SK-N-SH (cell line): Measurements from ENCODE around the gene LIX1L. TPM values are rescaled to one million over a fixed set of nuclear protein-coding genes. Genes with fewer than 3 reads are reported as not detected.

Source experiments
- CTCF ChIA-PET: fragments of 300-600, 350-600 bp; formaldehyde crosslinking; extraction: SDS; loops from one replicate; lab custom pipeline; 2021; lab: Yijun Ruan, JAX
- POLR2A ChIA-PET: fragments of 350-600 bp; sonication (Branson Sonifier 250); formaldehyde crosslinking; extraction: SDS; loops from one replicate; lab custom pipeline; 2020; ENCODE audit warnings: antibody characterized with exemption, inconsistent platforms; lab: Yijun Ruan, JAX
- DNase-seq: peaks from one replicate; pipeline ENCODE4 v3.0.0; 2012
- H2AFZ ChIP-seq: fragments of 200-600 bp; sonication (generic); 2 replicates; pipeline ENCODE4 v1.8.1; 2016; ENCODE audit warnings: antibody characterized with exemption, mild to moderate bottlenecking, low read depth
- H3F3A ChIP-seq: fragments of 200-600 bp; sonication (generic); replicated peaks from 2 replicates; pipeline ENCODE3; 2016; ENCODE audit warnings: antibody characterized with exemption, mild to moderate bottlenecking; ENCODE audit not compliant: insufficient read depth
- H3K27ac ChIP-seq, 2 experiments: fragments of 200-500 bp in 1 of 2; fragments of 200-600 bp in 1 of 2; sonication (Bioruptor generic) in 1 of 2; sonication (generic), shearing (Covaris generic) in 1 of 2; 2 replicates each; pipeline versions ENCODE4 v1.5.1 to v1.6.1; 2014 to 2016; ENCODE audit warnings: low read depth in 2 of 2, inconsistent platforms in 1 of 2, low read length in 1 of 2, mild to moderate bottlenecking in 1 of 2, mixed read lengths in 1 of 2
- H3K27me3 ChIP-seq: fragments of 200-600 bp; sonication (generic), shearing (Covaris generic); 2 replicates; pipeline ENCODE4 v1.6.1; 2016; ENCODE audit warnings: mixed run types; ENCODE audit not compliant: insufficient read depth
- H3K36me3 ChIP-seq, 2 experiments: fragments of 200-500 bp in 1 of 2; fragments of 200-600 bp in 1 of 2; sonication (Bioruptor generic) in 1 of 2; sonication (generic) in 1 of 2; replicated peaks in 1 of 2; 2 replicates each; pipeline versions ENCODE3 to v1.5.1; 2014 to 2016; ENCODE audit warnings: low read length in 1 of 2, mild to moderate bottlenecking in 1 of 2; ENCODE audit not compliant: insufficient read depth in 2 of 2, control insufficient read depth in 1 of 2
- H3K4me1 ChIP-seq, 2 experiments: fragments of 200-500 bp in 1 of 2; fragments of 200-600 bp in 1 of 2; sonication (Bioruptor generic) in 1 of 2; sonication (generic), shearing (Covaris generic) in 1 of 2; 2 replicates each; pipeline versions ENCODE4 v1.5.1 to v1.6.1; 2014 to 2016; ENCODE audit warnings: low read depth in 1 of 2, low read length in 1 of 2, mixed run types in 1 of 2; ENCODE audit not compliant: insufficient read depth in 2 of 2, control insufficient read depth in 1 of 2
- H3K4me2 ChIP-seq: fragments of 200-600 bp; sonication (generic), shearing (Covaris generic); 2 replicates; pipeline ENCODE4 v1.6.1; 2017; ENCODE audit warnings: mixed run types
- H3K4me3 ChIP-seq, 2 experiments: fragments of 200-500 bp in 1 of 2; fragments of 200-600 bp in 1 of 2; sonication (Bioruptor generic) in 1 of 2; sonication (generic), shearing (Covaris generic) in 1 of 2; 2 replicates each; pipeline versions ENCODE4 v1.5.1 to v1.8.1; 2014 to 2016; ENCODE audit warnings: low read depth in 2 of 2, inconsistent platforms in 1 of 2, low read length in 1 of 2, mild to moderate bottlenecking in 1 of 2, mixed read lengths in 1 of 2, moderate library complexity in 1 of 2
- H3K79me2 ChIP-seq: fragments of 200-600 bp; sonication (generic); 2 replicates; pipeline ENCODE4 v1.8.1; 2017; ENCODE audit warnings: mild to moderate bottlenecking; ENCODE audit not compliant: insufficient read depth
- H3K9ac ChIP-seq: fragments of 200-600 bp; sonication (generic); 2 replicates; pipeline ENCODE4 v1.6.1; 2017; ENCODE audit warnings: mixed run types
- H3K9me2 ChIP-seq: fragments of 200-600 bp; sonication (generic); 2 replicates; pipeline ENCODE4 v1.6.1; 2017; ENCODE audit warnings: mixed run types
- H3K9me3 ChIP-seq: fragments of 200-600 bp; sonication (generic); 2 replicates; pipeline ENCODE4 v1.6.1; 2017; ENCODE audit warnings: mixed run types, mild to moderate bottlenecking, moderate library complexity
- H4K20me1 ChIP-seq: fragments of 200-600 bp; sonication (generic); 2 replicates; pipeline ENCODE4 v1.6.1; 2017; ENCODE audit warnings: mild to moderate bottlenecking, mixed run types; ENCODE audit not compliant: insufficient read depth
- CHD2 ChIP-seq: fragments of 150-350 bp; IDR thresholded peaks from 2 replicates; pipeline ENCODE4 v1.6.1; 2018; ENCODE audit warnings: low read length; ENCODE audit not compliant: partially characterized antibody
- EP300 ChIP-seq, 2 experiments: IDR thresholded peaks; 2 replicates each; pipeline versions ENCODE4 v1.4.0 to v1.6.1; 2012; ENCODE audit warnings: borderline replicate concordance in 1 of 2, low read depth in 1 of 2, low read length in 1 of 2
- EZH2phosphoT487 ChIP-seq: fragments of 200-600 bp; sonication (generic); IDR thresholded peaks from 2 replicates; pipeline ENCODE4 v1.6.1; 2017; ENCODE audit warnings: low read depth, mixed run types, mild to moderate bottlenecking, antibody characterized with exemption, moderate library complexity, borderline replicate concordance
- FOSL2 ChIP-seq: IDR thresholded peaks from 2 replicates; pipeline ENCODE4 v1.4.0; 2012; ENCODE audit warnings: low read depth, mild to moderate bottlenecking, moderate library complexity, borderline replicate concordance
- FOXJ3 ChIP-seq: sonication (generic); formaldehyde crosslinking; IDR thresholded peaks from 2 replicates; pipeline ENCODE4 v1.5.1; 2020; ENCODE audit warnings: mild to moderate bottlenecking, missing genetic modification reagents
- FOXM1 ChIP-seq: IDR thresholded peaks from 2 replicates; pipeline ENCODE4 v1.4.0; 2012; ENCODE audit warnings: low read depth, mild to moderate bottlenecking
- GABPA ChIP-seq: IDR thresholded peaks from 2 replicates; pipeline ENCODE4 v1.4.0; 2012; ENCODE audit warnings: low read depth, mild to moderate bottlenecking
- IRF3 ChIP-seq: fragments of 150-350 bp; IDR thresholded peaks from 2 replicates; pipeline ENCODE4 v1.6.1; 2016; ENCODE audit warnings: mild to moderate bottlenecking, low read depth, low read length
- JUND ChIP-seq: IDR thresholded peaks from 2 replicates; pipeline ENCODE4 v1.4.0; 2012
- MAX ChIP-seq: IDR thresholded peaks from 2 replicates; pipeline ENCODE4 v1.4.0; 2012; ENCODE audit warnings: low read depth
- MXI1 ChIP-seq: IDR thresholded peaks from 2 replicates; pipeline ENCODE4 v1.6.1; 2012; ENCODE audit warnings: mild to moderate bottlenecking, low read depth, low read length, improper control_type of control experiment
- NFIC ChIP-seq: IDR thresholded peaks from 2 replicates; pipeline ENCODE4 v1.4.0; 2012; ENCODE audit warnings: borderline replicate concordance
- NRF1 ChIP-seq: IDR thresholded peaks from 2 replicates; pipeline ENCODE4 v1.6.1; 2012; ENCODE audit warnings: low read depth, mild to moderate bottlenecking, low read length
- POLR2AphosphoS5 ChIP-seq: IDR thresholded peaks from 2 replicates; pipeline ENCODE4 v1.6.1; 2012; ENCODE audit warnings: low read depth, low read length
- RAD21 ChIP-seq: IDR thresholded peaks from 2 replicates; pipeline ENCODE4 v1.6.1; 2012; ENCODE audit warnings: mild to moderate bottlenecking, low read length
- RCOR1 ChIP-seq: fragments of 150-350 bp; IDR thresholded peaks from 2 replicates; pipeline ENCODE4 v1.6.1; 2017; ENCODE audit warnings: antibody characterized with exemption, low read length
- REST ChIP-seq: IDR thresholded peaks from 2 replicates; pipeline ENCODE4 v1.6.1; 2012; ENCODE audit warnings: mild to moderate bottlenecking, low read depth, low read length, moderate library complexity
- RFX5 ChIP-seq: IDR thresholded peaks from 2 replicates; pipeline ENCODE4 v1.6.1; 2012; ENCODE audit warnings: mild to moderate bottlenecking, improper control_type of control experiment, low read length
- RXRA ChIP-seq: IDR thresholded peaks from 2 replicates; pipeline ENCODE4 v1.4.0; 2012; ENCODE audit warnings: low read depth, mild to moderate bottlenecking, borderline replicate concordance
- SMC3 ChIP-seq: IDR thresholded peaks from 2 replicates; pipeline ENCODE4 v1.6.1; 2012; ENCODE audit warnings: low read depth, low read length, improper control_type of control experiment
- TAF1 ChIP-seq: IDR thresholded peaks from 2 replicates; pipeline ENCODE4 v1.6.1; 2012; ENCODE audit warnings: low read depth, mild to moderate bottlenecking, low read length, moderate library complexity, borderline replicate concordance
- TCF12 ChIP-seq: IDR thresholded peaks from 2 replicates; pipeline ENCODE4 v1.4.0; 2012
- TEAD4 ChIP-seq: IDR thresholded peaks from 2 replicates; pipeline ENCODE4 v1.4.0; 2012; ENCODE audit warnings: mild to moderate bottlenecking, borderline replicate concordance; ENCODE audit not compliant: insufficient read depth
- USF1 ChIP-seq: IDR thresholded peaks from 2 replicates; pipeline ENCODE4 v1.4.0; 2012; ENCODE audit warnings: low read depth, borderline replicate concordance
- USF2 ChIP-seq: fragments of 150-350 bp; IDR thresholded peaks from 2 replicates; pipeline ENCODE4 v1.6.1; 2017; ENCODE audit warnings: antibody characterized with exemption, low read length, low read depth, borderline replicate concordance
- YY1 ChIP-seq: IDR thresholded peaks from 2 replicates; pipeline ENCODE4 v1.4.0; 2012; ENCODE audit warnings: low read depth, mild to moderate bottlenecking
- WGBS: methylation state at CpG from one replicate; pipeline ENCODE4 v1.1.6; 2017; ENCODE audit warnings: low lambda C conversion rate; 5-methylcytosine and 5-hydroxymethylcytosine counted together
- polyA plus RNA-seq, 3 experiments: library from polyadenylated mRNA; depleted of rRNA; stranded (reverse); fragments of >200 nt; gene quantifications; 2 replicates each; pipeline ENCODE4 v1.2.3, GENCODE V29; 2012

Gene LIX1L
- polyA plus RNA-seq, 1 of the 3 experiments (the other 2 are of a cell fraction), result 39.1 TPM

- no peak for DNase-seq
- H3K9me2 ChIP-seq, result no peaks in the 10 kb centered on the region
- peaks cover 0 to 7% of the 10 kb centered on the region in 2 experiments for H3K36me3 ChIP-seq
- 47% methylated on average over 5 of the region's 5 CpGs for WGBS
- peak overlapping the region; percentile 56 for H3K9ac ChIP-seq
- peak overlapping the region; percentile 95 for H3K4me2 ChIP-seq
- peak overlapping the region; percentile 77 to 78; a peak in 3 of 4 replicates for H3K4me3 ChIP-seq
- peak overlapping the region; percentile 83 to 98 for H3K27ac ChIP-seq
- peak overlapping the region; percentile 92; the same call in 1 of the 2 replicates for H2AFZ ChIP-seq
- H3K9me3 ChIP-seq, result no peaks in the 10 kb centered on the region
- POLR2A ChIA-PET, result interaction anchor here (1.4 to 3.8 kb wide), 3 partner anchors 16 to 45 kb away, joined by 8 to 31 read pairs (median 10); partner anchors contain the start of genes PEX11B and RBM8A
- H3K79me2 ChIP-seq, result 0 out of 2 replicates have a peak, but pooled peaks cover 4% of the 10 kb centered on the region
- no peaks in the 10 kb centered on the region for H4K20me1 ChIP-seq
- CTCF ChIA-PET, result interaction anchor here (1.0 to 3.3 kb wide), 11 partner anchors 14 to 118 kb away, joined by 3 to 16 read pairs (median 5); partner anchors contain the start of genes NUDT17 and RBM8A
- peaks cover 30% of the 10 kb centered on the region for H3F3A ChIP-seq
- H3K4me1 ChIP-seq, result peaks cover 23 to 41% of the 10 kb centered on the region in 2 experiments
- no peaks in the 10 kb centered on the region for H3K27me3 ChIP-seq
- TF ChIP-seq RXRA (no peak), RFX5 (no peak), YY1 (no peak), CHD2 (no peak), FOXJ3 (CRISPR knock-in tag) (no peak), EP300 (IDR thresholded peaks at IDR 0.05; ENCODE audit: borderline replicate concordance in 1 of 2, low read depth in 1 of 2, low read length in 1 of 2) (no peak), REST (no peak), TCF12 (peak; percentile 45; the same call in 1 of the 2 replicates), NRF1 (no peak), NFIC (no peak; the same call in 1 of the 2 replicates), JUND (peak; percentile 40; the same call in 1 of the 2 replicates), RAD21 (no peak), MXI1 (no peak), TAF1 (no peak), RCOR1 (no peak), POLR2AphosphoS5 (no peak; the same call in 1 of the 2 replicates), MAX (no peak; the same call in 1 of the 2 replicates), GABPA (no peak), SMC3 (no peak), FOSL2 (peak; percentile 29; the same call in 1 of the 2 replicates), IRF3 (no peak), USF1 (no peak), EZH2phosphoT487 (no peak), FOXM1 (no peak), USF2 (no peak), TEAD4 (no peak)
Observed at GRCh38 chr1:145963265-145964019, 5.6 kb upstream of the LIX1L start.
